HepG2 (cell line): ENCODE measurements around the gene IRF2BPL. TPM values are rescaled to one million over a fixed set of nuclear protein-coding genes. Genes with fewer than 3 reads are reported as not detected.

Experiments used
- ATF3 ChIP-seq: sonication (generic); formaldehyde crosslinking; IDR thresholded peaks from 2 replicates; pipeline ENCODE4 v1.4.0; 2020; ENCODE audit warnings: missing genetic modification reagents
- ATM ChIP-seq: fragments of 450-650 bp; IDR thresholded peaks from 2 replicates; pipeline ENCODE4 v1.7.1; 2017; ENCODE audit warnings: mild to moderate bottlenecking, borderline replicate concordance
- CAMTA2 ChIP-seq: sonication (generic); formaldehyde crosslinking; IDR thresholded peaks from 2 replicates; pipeline ENCODE4 v1.4.0; 2020; ENCODE audit warnings: mild to moderate bottlenecking, missing genetic modification reagents, borderline replicate concordance
- FOXK2 ChIP-seq: fragments of 450-650 bp; IDR thresholded peaks from 2 replicates; pipeline ENCODE4 v1.6.1; 2016
- HDAC6 ChIP-seq: fragments of 200-600 bp; sonication (generic); IDR thresholded peaks from 2 replicates; pipeline ENCODE4 v1.7.0; 2017; ENCODE audit warnings: mild to moderate bottlenecking, antibody characterized with exemption, low read length, low read depth
- MED1 ChIP-seq: sonication (generic); formaldehyde crosslinking; IDR thresholded peaks from 2 replicates; pipeline ENCODE4 v1.4.0; 2020; ENCODE audit warnings: missing genetic modification reagents
- PHF20 ChIP-seq: sonication (generic); formaldehyde crosslinking; IDR thresholded peaks from 2 replicates; pipeline ENCODE4 v1.5.0; 2020; ENCODE audit warnings: mild to moderate bottlenecking, missing genetic modification reagents
- SOX6 ChIP-seq, 2 experiments: fragments of 450-650 bp in 1 of 2; sonication (generic) in 1 of 2; formaldehyde crosslinking in 1 of 2; IDR thresholded peaks; 2 replicates each; pipeline versions ENCODE4 v1.4.0 to v1.6.1; 2017 to 2020; ENCODE audit warnings: antibody characterized with exemption in 1 of 2, mild to moderate bottlenecking in 1 of 2, missing genetic modification reagents in 1 of 2
- SPEN ChIP-seq: sonication (generic); formaldehyde crosslinking; IDR thresholded peaks from 2 replicates; pipeline ENCODE4 v1.5.1; 2020; ENCODE audit warnings: low read depth, mild to moderate bottlenecking, missing genetic modification reagents
- TGIF2 ChIP-seq: IDR thresholded peaks from 2 replicates; pipeline ENCODE4 v1.6.1; 2016; ENCODE audit warnings: control low read depth, missing compliant biosample characterization
- ZBTB14 ChIP-seq: sonication (generic); formaldehyde crosslinking; IDR thresholded peaks from 2 replicates; pipeline ENCODE4 v1.4.0; 2020; ENCODE audit warnings: missing genetic modification reagents
- ZFP41 ChIP-seq: sonication (generic); formaldehyde crosslinking; IDR thresholded peaks from 2 replicates; pipeline ENCODE4 v1.4.0; 2020; ENCODE audit warnings: mild to moderate bottlenecking, missing genetic modification reagents, borderline replicate concordance
- ZNF205 ChIP-seq: IDR thresholded peaks from 2 replicates; pipeline ENCODE4 v1.6.1; 2018; ENCODE audit warnings: missing biosample characterization, missing genetic modification reagents
- ZNF30 ChIP-seq: sonication (generic); formaldehyde crosslinking; IDR thresholded peaks from 2 replicates; pipeline ENCODE4 v1.5.0; 2020; ENCODE audit warnings: mild to moderate bottlenecking, missing genetic modification reagents
- ZNF407 ChIP-seq: sonication (generic); formaldehyde crosslinking; IDR thresholded peaks from one replicate; pipeline ENCODE4 v1.5.1; 2020; ENCODE audit warnings: mild to moderate bottlenecking, missing genetic modification reagents; ENCODE audit errors: not compliant biosample characterization
- ZNF550 ChIP-seq: sonication (generic); formaldehyde crosslinking; IDR thresholded peaks from 2 replicates; pipeline ENCODE4 v1.4.0; 2020; ENCODE audit warnings: mild to moderate bottlenecking, missing genetic modification reagents, borderline replicate concordance
- ZNF577 ChIP-seq: sonication (generic); formaldehyde crosslinking; IDR thresholded peaks from 2 replicates; pipeline ENCODE4 v1.4.0; 2020; ENCODE audit warnings: mild to moderate bottlenecking, low read depth, missing genetic modification reagents, borderline replicate concordance
- polyA plus RNA-seq, 8 experiments: library from polyadenylated mRNA; depleted of rRNA in 3 of 8; stranded (reverse) in 7 of 8; unstranded in 1 of 8; fragments of >200 nt; fragmentation: Illumina TruSeq in 4 of 8; extraction: Trizol in 4 of 8; gene quantifications; 2 replicates each; pipeline versions ENCODE4 v1.2.1 to v1.2.3, GENCODE V29; 2011 to 2016; ENCODE audit warnings: low read depth in 4 of 8, missing spikeins in 1 of 8, mixed read lengths in 1 of 8; ENCODE audit not compliant: insufficient read depth in 1 of 8
- total RNA-seq, 5 experiments: library from RNA; depleted of rRNA; stranded (reverse); fragments of >200 nt; fragmentation: Illumina TruSeq; extraction: Trizol; gene quantifications; 2 replicates each; pipeline ENCODE4 v1.2.3, GENCODE V29; 2016; ENCODE audit warnings: low read depth in 1 of 5
- TF ChIP-seq, protein P1 (sequence below): sonication (generic); formaldehyde crosslinking; conservative IDR thresholded peaks from 2 replicates; pipeline ENCODE4 v1.4.0; 2020; ENCODE audit warnings: missing genetic modification reagents

The IRF2BPL gene
- total and polyA plus RNA-seq, 2 of the 13 experiments (the other 11 are each of a cell fraction or from before 2014, with no cell fraction given), result 6.6 to 8.4 TPM

DNA sequence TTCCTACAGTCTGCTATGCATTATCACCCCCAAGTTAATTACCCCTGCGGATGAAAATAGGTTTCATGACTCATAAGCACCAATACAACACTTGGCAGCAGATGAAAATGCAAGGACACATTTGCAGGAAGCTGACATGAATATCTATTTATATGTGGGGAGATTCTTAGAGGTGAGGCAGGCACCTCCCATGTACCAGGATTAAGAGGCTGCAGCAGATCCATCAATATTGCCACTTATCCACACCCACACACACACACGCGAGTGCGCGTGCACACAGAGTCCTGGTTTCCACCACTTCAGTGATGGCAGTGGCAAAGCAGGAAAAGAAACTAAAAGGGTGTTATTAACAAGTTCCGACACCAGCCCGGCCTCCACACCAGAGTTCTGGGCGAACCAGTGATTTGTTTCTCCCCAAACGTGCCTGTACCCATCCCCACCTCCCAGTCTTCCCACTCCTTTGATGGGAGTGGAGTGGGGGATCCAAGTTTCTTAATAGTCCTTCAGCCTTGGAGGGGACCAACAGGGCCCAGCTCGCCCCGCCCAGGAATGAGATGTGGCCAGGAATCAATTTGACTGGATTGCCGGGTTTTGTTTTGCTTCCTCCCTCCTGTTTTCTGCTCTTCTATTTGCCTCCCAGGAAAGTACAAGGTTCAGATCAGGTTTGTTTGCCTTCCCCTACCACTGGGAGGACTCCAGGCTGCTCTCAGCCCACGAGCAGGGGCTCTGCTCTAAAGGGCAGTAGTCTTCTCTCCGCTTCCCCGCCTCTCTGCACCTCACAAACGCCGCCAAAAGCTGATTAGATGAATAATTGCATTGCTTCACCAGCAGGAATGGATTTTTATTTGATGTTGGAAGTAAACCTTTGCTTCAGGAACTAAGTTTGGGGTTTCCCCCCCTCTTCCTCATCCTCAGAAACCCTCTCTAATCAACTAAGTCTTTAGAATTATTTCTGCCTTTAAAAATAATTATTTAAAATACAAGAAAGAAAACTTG, 5.2 kb downstream of the IRF2BPL start (continued):
- TF ChIP-seq ZNF577 (CRISPR knock-in tag) (no peak), MED1 (peak; percentile 92), ZNF407 (CRISPR knock-in tag) (no peak), HDAC6 (no peak), ZFP41 (CRISPR knock-in tag) (no peak), ATF3 (no peak), ZNF30 (CRISPR knock-in tag) (no peak), ATM (no peak), PHF20 (CRISPR knock-in tag) (0 out of 2 replicates have a peak, but pooled peaks have one; percentile 22), SPEN (CRISPR knock-in tag) (no peak; the same call in 1 of the 2 replicates), TGIF2 (no peak), CAMTA2 (CRISPR knock-in tag) (no peak), ZNF550 (no peak), ZBTB14 (no peak), ZNF205 (CRISPR knock-in tag) (peak; percentile 55; the same call in 1 of the 2 replicates), SOX6 (IDR thresholded peaks at IDR 0.05) (no peak), SOX6 (CRISPR knock-in tag; IDR thresholded peaks at IDR 0.05) (peak; percentile 70; the same call in 1 of the 2 replicates), FOXK2 (no peak)
- TF ChIP-seq, protein P1, sequence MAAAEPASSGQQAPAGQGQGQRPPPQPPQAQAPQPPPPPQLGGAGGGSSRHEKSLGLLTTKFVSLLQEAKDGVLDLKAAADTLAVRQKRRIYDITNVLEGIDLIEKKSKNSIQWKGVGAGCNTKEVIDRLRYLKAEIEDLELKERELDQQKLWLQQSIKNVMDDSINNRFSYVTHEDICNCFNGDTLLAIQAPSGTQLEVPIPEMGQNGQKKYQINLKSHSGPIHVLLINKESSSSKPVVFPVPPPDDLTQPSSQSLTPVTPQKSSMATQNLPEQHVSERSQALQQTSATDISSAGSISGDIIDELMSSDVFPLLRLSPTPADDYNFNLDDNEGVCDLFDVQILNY (CRISPR knock-in tag), result no peak
